ENCODE measurements around the gene GRIK3.

The GRIK3 gene

DNA sequence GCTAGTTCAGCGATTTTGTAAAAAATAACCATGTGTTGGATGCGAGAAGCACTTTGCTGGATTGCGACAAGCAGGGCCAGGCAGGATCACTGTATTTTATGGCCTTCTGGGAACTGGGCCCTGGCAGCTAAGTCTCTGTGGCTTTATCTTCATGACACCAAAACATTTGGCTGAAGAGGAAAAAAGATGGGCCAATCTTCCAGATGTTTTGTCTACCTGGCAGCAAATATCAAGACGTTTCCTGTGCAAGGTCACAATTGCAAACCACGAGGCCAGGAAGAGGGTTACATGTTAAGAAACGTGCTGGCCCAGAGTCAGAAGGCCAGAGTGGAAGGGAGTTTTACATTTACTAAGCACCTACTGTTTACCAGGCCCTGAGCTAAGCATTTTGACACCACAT lies 22.1 kb downstream of the GRIK3 start:
- DNase-seq (ENCODE audit: low spot score), result no peak

DNA sequence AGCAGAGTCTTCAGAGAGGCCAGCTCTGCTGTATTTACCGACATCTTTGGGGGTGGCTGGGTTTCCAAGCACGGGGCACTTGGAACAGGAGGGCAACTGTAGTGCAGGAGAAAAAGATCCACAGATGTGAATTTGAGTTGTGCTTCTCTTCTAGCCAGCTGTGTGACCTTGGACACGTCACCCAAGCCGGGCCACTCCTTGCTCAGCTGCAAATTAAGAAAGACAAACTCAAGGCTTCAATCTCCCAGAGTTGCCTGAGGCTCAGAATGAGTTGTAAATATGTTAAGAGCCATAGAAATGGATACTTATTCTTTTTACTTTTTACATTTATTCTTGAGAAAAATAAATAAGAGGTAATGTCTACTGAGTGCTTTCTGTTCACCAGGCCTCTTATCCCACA lies 24.3 kb downstream of the GRIK3 start:
- no peak for DNase-seq (ENCODE audit: low spot score)

GRCh38 chr1:37009521-37009920 lies 24.8 kb downstream of the GRIK3 start:
- no peak for DNase-seq (ENCODE audit: low spot score)

GRCh38 chr1:37006132-37006868 lies 28.0 kb downstream of the GRIK3 start:
- DNase-seq (ENCODE audit: low spot score), result no peak

- DNase-seq (ENCODE audit: low spot score), result no peak
Measured at GRCh38 chr1:37002898-37003297, 31.4 kb downstream of the GRIK3 start.

- DNase-seq (ENCODE audit: low spot score), result no peak
Measured at GRCh38 chr1:37001703-37002102, 32.6 kb downstream of the GRIK3 start.

GRCh38 chr1:36996106-36996505 lies 38.2 kb downstream of the GRIK3 start:
- no peak for DNase-seq (ENCODE audit: low spot score)

DNA sequence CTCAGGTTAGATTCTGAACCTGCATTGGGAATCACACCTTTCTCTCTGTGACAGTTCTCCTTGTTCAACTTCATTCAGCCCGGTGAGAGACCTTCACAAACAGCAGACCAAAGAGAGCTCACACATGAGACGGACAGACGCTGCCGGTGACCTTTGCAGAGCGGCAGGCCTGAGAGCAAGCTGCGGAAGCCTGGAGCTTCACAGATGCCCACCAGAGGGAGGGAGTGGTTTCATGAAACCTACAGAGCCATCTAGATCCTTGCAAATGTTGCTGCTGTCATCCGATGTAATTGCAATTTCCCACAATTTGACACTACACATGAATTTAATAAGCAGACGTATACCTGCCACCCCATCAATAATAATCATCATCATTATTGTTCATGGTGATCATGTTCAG lies 39.4 kb downstream of the GRIK3 start:
- no peak for DNase-seq (ENCODE audit: low spot score)

- DNase-seq (ENCODE audit: low spot score), result no peak
Measured at GRCh38 chr1:36994294-36994693, 40.0 kb downstream of the GRIK3 start.

GRCh38 chr1:36992139-36992943 lies 42.0 kb downstream of the GRIK3 start:
- DNase-seq (ENCODE audit: low spot score), result no peak

- no peak for DNase-seq (ENCODE audit: low spot score)
Measured at GRCh38 chr1:36991551-36991950, 42.8 kb downstream of the GRIK3 start.

DNA sequence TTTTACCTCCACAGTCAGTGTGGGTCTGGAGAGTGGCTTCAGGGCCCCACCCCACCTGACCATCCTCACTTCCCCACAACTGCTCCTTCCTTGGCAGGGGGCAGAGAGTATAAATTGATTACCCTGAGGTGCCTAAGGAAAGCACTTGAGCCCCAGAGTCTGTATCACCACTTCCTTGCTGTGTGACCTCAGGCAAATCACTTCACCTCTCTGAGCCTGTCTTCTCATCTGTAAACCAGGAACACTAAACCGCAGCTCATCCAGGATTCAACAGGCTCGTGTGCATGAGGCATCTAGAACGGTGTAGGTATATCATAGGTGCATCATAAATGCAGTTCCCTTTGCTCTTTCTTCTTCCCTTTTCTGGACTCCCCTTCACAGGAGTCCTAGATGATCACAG lies 43.4 kb downstream of the GRIK3 start:
- no peak for DNase-seq (ENCODE audit: low spot score)

- no peak for DNase-seq (ENCODE audit: low spot score)
Measured at GRCh38 chr1:36989241-36989640, 45.1 kb downstream of the GRIK3 start.

GRCh38 chr1:36988741-36989193 lies 45.5 kb downstream of the GRIK3 start:
- no peak for DNase-seq (ENCODE audit: low spot score)

DNA sequence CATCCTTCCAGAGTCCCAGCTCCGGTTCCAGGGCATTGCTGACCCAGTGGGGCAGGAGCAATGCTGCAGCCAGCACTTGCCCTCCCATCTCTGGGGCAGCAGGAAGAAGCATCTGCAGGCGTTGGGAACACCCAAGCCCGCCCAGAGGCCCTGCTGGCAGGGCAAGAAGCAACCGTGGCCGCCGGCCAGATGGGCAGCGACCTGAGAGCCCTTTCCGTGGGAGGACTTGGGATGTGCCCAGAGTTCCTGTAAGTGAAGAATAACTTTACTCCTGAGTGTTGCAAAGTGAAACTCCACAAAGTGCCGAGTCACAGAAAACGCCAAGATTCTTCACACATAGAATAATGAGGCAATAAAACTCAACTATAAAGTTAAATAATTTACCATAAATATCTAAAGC lies 46.0 kb downstream of the GRIK3 start:
- DNase-seq (ENCODE audit: low spot score), result no peak

DNA sequence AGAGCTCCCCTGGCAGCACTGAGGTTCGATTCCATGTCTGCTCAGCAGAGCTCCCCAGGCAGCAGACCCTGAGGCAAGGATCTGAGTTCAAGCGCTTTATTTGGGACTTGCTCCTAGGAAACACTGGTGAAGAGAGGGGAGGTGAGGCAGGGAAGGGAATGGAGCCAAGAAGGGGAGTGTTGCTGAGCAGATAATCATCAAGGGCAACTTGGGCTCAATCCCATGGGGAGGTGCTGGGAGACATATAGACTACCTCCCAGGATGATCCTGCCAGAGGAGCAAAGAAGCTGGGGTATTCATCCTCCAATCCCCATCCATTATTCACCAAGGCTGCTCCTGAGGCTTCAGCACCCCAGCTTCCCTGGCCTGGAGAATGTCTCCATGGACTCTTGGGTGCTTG lies 47.0 kb downstream of the GRIK3 start:
- DNase-seq (ENCODE audit: low spot score), result no peak

DNA sequence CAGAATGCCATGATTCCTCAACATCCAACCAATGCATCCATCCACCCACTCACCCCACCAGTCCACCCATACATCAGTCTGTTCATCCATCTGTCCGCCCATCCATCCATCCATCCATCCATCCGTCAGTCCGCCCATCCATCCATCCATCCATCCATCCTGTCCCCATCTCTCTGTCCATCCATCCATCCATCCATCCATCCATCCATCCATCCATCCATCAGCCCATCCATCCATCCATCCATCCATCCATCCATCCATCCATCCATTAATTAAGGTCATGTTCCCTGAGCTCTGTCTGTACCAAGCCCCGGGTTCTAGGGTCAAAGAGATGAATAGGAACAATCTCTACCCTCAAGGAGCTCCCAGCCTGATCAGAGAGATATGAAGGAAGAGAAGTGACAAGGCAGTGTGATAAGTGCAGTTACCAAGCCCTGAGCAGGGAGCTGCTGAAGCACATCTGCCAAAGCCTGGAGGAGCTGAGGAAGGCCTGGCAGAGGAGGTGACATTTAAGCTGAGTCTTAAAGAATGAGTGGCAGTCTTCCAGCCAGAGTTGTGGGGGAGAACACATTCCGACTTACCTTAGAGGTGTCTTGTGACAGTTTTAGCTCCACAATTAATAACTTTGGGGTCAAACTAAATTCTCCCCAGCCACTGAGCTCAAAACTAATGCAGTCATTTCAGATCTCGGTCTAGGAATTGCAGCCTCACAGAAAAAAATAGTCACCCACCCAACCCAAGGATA lies 47.9 kb downstream of the GRIK3 start:
- DNase-seq (ENCODE audit: low spot score), result no peak

DNA sequence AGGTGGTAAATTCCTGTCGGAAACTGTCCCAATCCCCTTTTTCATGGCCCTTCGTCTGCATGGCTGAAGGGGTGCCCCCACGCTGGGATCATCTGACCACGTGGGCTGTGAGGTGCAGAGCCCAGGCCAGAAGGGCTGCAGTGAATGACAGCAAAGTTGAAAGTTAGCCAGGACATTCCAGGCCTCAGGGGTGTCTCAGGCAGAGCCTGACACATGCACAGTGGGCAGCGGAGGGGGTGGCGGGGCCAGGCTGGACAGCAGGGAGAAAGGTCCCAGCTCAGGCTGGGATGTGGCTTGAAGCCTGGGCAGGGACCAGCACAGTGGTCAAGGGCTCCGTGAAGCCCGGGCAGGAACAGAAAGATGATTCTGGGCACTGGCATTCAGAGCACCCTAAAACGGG lies 49.6 kb downstream of the GRIK3 start:
- DNase-seq (ENCODE audit: low spot score), result no peak

DNA sequence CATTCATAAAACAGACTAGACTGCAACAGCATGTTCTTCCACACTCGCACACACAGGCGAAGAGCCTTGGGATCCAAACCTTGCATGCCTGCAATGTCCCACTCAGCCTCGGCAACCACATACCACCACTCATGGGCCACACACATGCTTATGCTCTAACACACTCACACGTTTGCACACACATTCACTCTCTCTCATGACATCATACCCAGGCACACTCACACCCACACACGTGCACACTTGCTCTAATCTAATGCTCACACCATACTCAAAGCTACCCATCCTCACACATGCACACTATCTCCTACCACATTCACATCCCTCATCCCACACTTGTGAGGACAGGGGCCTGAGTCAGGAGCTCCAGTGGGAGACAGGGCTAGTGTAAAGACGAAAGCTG lies 50.3 kb downstream of the GRIK3 start:
- no peak for DNase-seq (ENCODE audit: low spot score)

GRCh38 chr1:36982709-36983108 lies 51.6 kb downstream of the GRIK3 start:
- DNase-seq (ENCODE audit: low spot score), result no peak

GRCh38 chr1:36981771-36982622 lies 52.3 kb downstream of the GRIK3 start:
- DNase-seq (ENCODE audit: low spot score), result no peak

GRCh38 chr1:36981126-36981525 lies 53.2 kb downstream of the GRIK3 start:
- DNase-seq (ENCODE audit: low spot score), result no peak
